Activated B cell treated with CpG ODN at 0.5 μM for 24 hours (primary cell): Measurements from ENCODE around the gene OPTC. TPM values are rescaled to one million over a fixed set of nuclear protein-coding genes. Genes with fewer than 3 reads are reported as not detected.

ENCODE experiments used
- ATAC-seq: fragments of 200-7000 bp; cut with Tn5 transposase; one replicate; pipeline ENCODE4 v1.10.0; 2021; ENCODE audit warnings: low read depth, mild to moderate bottlenecking, moderate library complexity
- CTCF ChIA-PET: fragments of 350-600 bp; sonication (Branson Sonifier 250); formaldehyde crosslinking; loops from one replicate; lab custom pipeline; 2021; ENCODE audit warnings: antibody characterized with exemption; lab: Charles Lee
- POLR2A ChIA-PET: fragments of 350-600 bp; sonication (Branson Sonifier 250); formaldehyde crosslinking; loops from one replicate; lab custom pipeline; 2021; ENCODE audit warnings: antibody characterized with exemption; lab: Charles Lee
- DNase-seq: peaks from one replicate; pipeline ENCODE4 v3.0.0; 2022
- H3K27ac Mint-ChIP-seq: one replicate; pipeline ENCODE4 v1.8.0; 2020; ENCODE audit warnings: mixed read lengths
- H3K27me3 Mint-ChIP-seq: one replicate; pipeline ENCODE4 v1.8.0; 2021; ENCODE audit warnings: mixed read lengths
- H3K36me3 Mint-ChIP-seq: one replicate; pipeline ENCODE4 v1.8.0; 2021; ENCODE audit warnings: low read depth, mixed read lengths
- H3K4me1 Mint-ChIP-seq: one replicate; pipeline ENCODE4 v1.8.0; 2021; ENCODE audit warnings: mixed read lengths
- H3K4me3 Mint-ChIP-seq: one replicate; pipeline ENCODE4 v1.8.0; 2020; ENCODE audit warnings: mild to moderate bottlenecking, mixed read lengths
- H3K9me3 Mint-ChIP-seq: one replicate; pipeline ENCODE4 v1.8.0; 2020; ENCODE audit warnings: mixed read lengths
- CTCF ChIP-seq: fragments of 200-600 bp; IDR thresholded peaks from one replicate; pipeline ENCODE4 v1.8.0; 2022; ENCODE audit warnings: antibody characterized with exemption, mild to moderate bottlenecking
- intact Hi-C: fragments of 100-400 bp; cut with micrococcal nuclease; formaldehyde crosslinking; loops from one replicate; pipeline ENCODE4 v1.15.1; 2024
- total RNA-seq: library from RNA; stranded (reverse); gene quantifications from 2 replicates; pipeline ENCODE4 v1.2.3, GENCODE V29; 2022

Gene OPTC
- total RNA-seq, 1 donor from 2014 or later, result not detected

DNA sequence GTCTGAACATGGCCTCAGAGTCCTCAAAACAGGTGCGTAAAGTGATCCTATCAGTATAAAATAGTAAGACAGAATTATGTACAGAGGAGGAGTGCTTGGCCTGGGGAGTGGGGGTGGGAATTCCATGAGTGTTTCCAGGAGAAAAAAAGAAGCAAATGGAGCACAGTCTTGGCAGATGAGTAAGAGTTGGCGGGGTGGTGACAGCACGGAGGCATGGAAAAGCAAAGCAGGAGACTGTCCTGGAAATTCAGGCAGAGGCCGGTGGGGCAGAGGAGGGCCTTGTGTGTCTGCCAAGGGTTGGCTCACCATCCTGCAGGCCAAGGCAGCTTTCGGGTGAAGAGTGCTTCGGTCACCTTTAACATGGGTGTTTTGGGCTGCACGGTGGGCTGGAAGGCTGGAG lies 63.4 kb downstream of the OPTC start:
- Mint-ChIP-seq H3K4me1 (no peaks in the 10 kb centered on the region), H3K27ac (no peak overlapping the region)
- intact Hi-C loops, result no loop called here

DNA sequence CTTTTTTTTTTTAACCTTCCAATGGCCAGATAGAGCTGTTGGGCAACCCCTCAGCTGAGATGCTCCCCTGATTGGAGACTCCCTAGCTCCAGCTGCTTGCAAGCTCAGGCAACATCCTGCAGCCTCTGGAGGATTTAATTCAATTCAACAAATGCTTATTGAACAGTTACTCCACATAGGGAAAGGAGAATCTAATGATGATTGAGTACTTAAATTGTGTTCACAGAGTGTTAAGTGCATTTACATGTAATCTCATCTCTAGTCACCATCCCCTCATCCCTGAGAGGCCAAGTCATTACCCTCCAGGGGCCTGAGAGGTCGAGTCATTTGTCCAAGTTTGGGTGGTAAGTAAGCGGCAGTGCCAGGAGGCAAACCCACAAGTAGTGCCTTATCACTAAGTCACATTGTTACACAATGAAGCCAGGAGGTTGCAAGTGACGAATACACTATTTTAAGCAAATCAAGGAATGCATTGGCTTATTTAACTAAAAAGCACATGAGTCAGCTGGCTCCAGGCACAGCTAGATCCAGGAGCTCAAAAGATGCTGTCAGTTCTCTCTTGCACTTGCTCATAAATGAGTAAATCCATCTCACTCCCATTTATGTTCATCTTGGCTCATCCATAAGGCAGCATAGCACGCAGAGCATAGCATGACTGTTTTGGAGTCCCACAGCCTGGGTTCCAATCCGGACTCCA lies 64.3 kb downstream of the OPTC start:
- Mint-ChIP-seq H3K36me3 (no peaks in the 10 kb centered on the region), H3K27me3 (no peaks in the 10 kb centered on the region), H3K4me3 (no peak overlapping the region), H3K27ac (no peak overlapping the region), H3K9me3 (no peaks in the 10 kb centered on the region), H3K4me1 (no peaks in the 10 kb centered on the region)
- intact Hi-C loops, result no loop called here
- ChIA-PET CTCF (no interaction called here), POLR2A (interaction anchor here (0.5 kb wide), 1 partner anchor 36 kb away, joined by 7 read pairs; no protein-coding TSS in a partner anchor)
- ATAC-seq (no peak), DNase-seq (no peak)
- TF ChIP-seq CTCF, result no peak

More for the DNA sequence above, 63.4 kb downstream of the OPTC start:
- ChIA-PET CTCF (no interaction called here), POLR2A (no interaction called here)
- Mint-ChIP-seq H3K9me3 (no peaks in the 10 kb centered on the region), H3K36me3 (no peaks in the 10 kb centered on the region), H3K4me3 (no peak overlapping the region), H3K27me3 (no peaks in the 10 kb centered on the region)
- ATAC-seq (no peak), DNase-seq (no peak)
- TF ChIP-seq CTCF, result no peak

Other genes with a start within 250 kb of the OPTC start
- 419 and 448 TPM in 2 replicates for gene BTG2, start 188.6 kb upstream of the OPTC start, total RNA-seq
- gene FMOD, start 143.0 kb upstream of the OPTC start, total RNA-seq, result not detected in 2 replicates
- gene PRELP, start 18.3 kb upstream of the OPTC start, total RNA-seq, result not detected in 2 replicates
- 5.0 and 6.6 TPM in 2 replicates for gene ATP2B4, start 132.7 kb downstream of the OPTC start, total RNA-seq